HepG2 (cell line): ENCODE results near the gene CELSR2. TPM values are rescaled to one million over a fixed set of nuclear protein-coding genes. Genes with fewer than 3 reads are reported as not detected.
A peak's percentile ranks its signal among the peaks of the same experiment; 100 is the strongest.

ENCODE experiments used
- AGO2 ChIP-seq: fragments of 200-400 bp; formaldehyde crosslinking; optimal IDR thresholded peaks from 2 replicates; pipeline ENCODE3; 2017; ENCODE audit warnings: mild to moderate bottlenecking, low read depth, low read length, moderate library complexity
- AKAP8 ChIP-seq: sonication (generic); formaldehyde crosslinking; IDR thresholded peaks from 2 replicates; pipeline ENCODE4 v1.5.1; 2020; ENCODE audit warnings: mild to moderate bottlenecking, missing genetic modification reagents
- ATF2 ChIP-seq: sonication (generic); formaldehyde crosslinking; IDR thresholded peaks from 2 replicates; pipeline ENCODE4 v1.4.0; 2020; ENCODE audit warnings: missing genetic modification reagents
- ATF7 ChIP-seq, 2 experiments: fragments of 450-650 bp in 1 of 2; sonication (generic) in 1 of 2; formaldehyde crosslinking in 1 of 2; IDR thresholded peaks; 2 replicates each; pipeline versions ENCODE4 v1.4.0 to v1.6.1; 2016 to 2020; ENCODE audit warnings: antibody characterized with exemption in 1 of 2, mild to moderate bottlenecking in 1 of 2, missing genetic modification reagents in 1 of 2
- BRD4 ChIP-seq: sonication (generic); formaldehyde crosslinking; IDR thresholded peaks from 2 replicates; pipeline ENCODE4 v1.4.0; 2020; ENCODE audit warnings: missing genetic modification reagents
- CC2D1A ChIP-seq: sonication (generic); formaldehyde crosslinking; IDR thresholded peaks from 2 replicates; pipeline ENCODE4 v1.8.1; 2023; ENCODE audit warnings: mild to moderate bottlenecking, missing genetic modification reagents
- DMTF1 ChIP-seq: sonication (generic); formaldehyde crosslinking; IDR thresholded peaks from 2 replicates; pipeline ENCODE4 v1.4.0; 2020; ENCODE audit warnings: mild to moderate bottlenecking, missing genetic modification reagents
- FOXM1 ChIP-seq: sonication (generic); formaldehyde crosslinking; IDR thresholded peaks from 2 replicates; pipeline ENCODE4 v1.5.0; 2020; ENCODE audit warnings: missing genetic modification reagents
- GPBP1L1 ChIP-seq: sonication (generic); formaldehyde crosslinking; IDR thresholded peaks from 2 replicates; pipeline ENCODE4 v1.5.0; 2020; ENCODE audit warnings: mild to moderate bottlenecking, missing genetic modification reagents
- HINFP ChIP-seq: sonication (generic); formaldehyde crosslinking; IDR thresholded peaks from 2 replicates; pipeline ENCODE4 v1.4.0; 2020; ENCODE audit warnings: low read depth, mild to moderate bottlenecking, missing genetic modification reagents
- KMT2B ChIP-seq: IDR thresholded peaks from 2 replicates; pipeline ENCODE4 v1.6.1; 2016; ENCODE audit warnings: missing genetic modification reagents, missing compliant biosample characterization
- MAZ ChIP-seq, 2 experiments: sonication (generic) in 1 of 2; formaldehyde crosslinking in 1 of 2; IDR thresholded peaks; 2 replicates each; pipeline versions ENCODE4 v1.5.0 to v1.6.1; 2012 to 2020; ENCODE audit warnings: low read depth in 2 of 2, mild to moderate bottlenecking in 2 of 2, borderline replicate concordance in 1 of 2, improper control_type of control experiment in 1 of 2, low read length in 1 of 2, missing genetic modification reagents in 1 of 2, moderate library complexity in 1 of 2
- MLLT10 ChIP-seq: sonication (generic); formaldehyde crosslinking; IDR thresholded peaks from 2 replicates; pipeline ENCODE4 v1.4.0; 2020; ENCODE audit warnings: missing genetic modification reagents
- SIN3A ChIP-seq: IDR thresholded peaks from 2 replicates; pipeline ENCODE4 v1.6.1; 2011; ENCODE audit warnings: low read depth, mild to moderate bottlenecking, control low read depth, low read length, borderline replicate concordance
- TAF1 ChIP-seq: sonication (generic); formaldehyde crosslinking; IDR thresholded peaks from 2 replicates; pipeline ENCODE4 v1.4.0; 2020; ENCODE audit warnings: missing genetic modification reagents
- TOPORS ChIP-seq: sonication (generic); formaldehyde crosslinking; IDR thresholded peaks from 2 replicates; pipeline ENCODE4 v1.8.0; 2023; ENCODE audit warnings: mild to moderate bottlenecking, missing genetic modification reagents
- XBP1 ChIP-seq: sonication (generic); formaldehyde crosslinking; IDR thresholded peaks from 2 replicates; pipeline ENCODE4 v1.5.0; 2020; ENCODE audit warnings: missing genetic modification reagents
- ZNF232 ChIP-seq: sonication (generic); formaldehyde crosslinking; IDR thresholded peaks from 2 replicates; pipeline ENCODE4 v1.4.0; 2020; ENCODE audit warnings: missing genetic modification reagents, borderline replicate concordance
- ZSCAN21 ChIP-seq: sonication (generic); formaldehyde crosslinking; IDR thresholded peaks from 2 replicates; pipeline ENCODE4 v1.8.0; 2022; ENCODE audit warnings: mild to moderate bottlenecking, missing genetic modification reagents, moderate library complexity, borderline replicate concordance
- polyA plus RNA-seq, 8 experiments: library from polyadenylated mRNA; depleted of rRNA in 3 of 8; stranded (reverse) in 7 of 8; unstranded in 1 of 8; fragments of >200 nt; fragmentation: Illumina TruSeq in 4 of 8; extraction: Trizol in 4 of 8; gene quantifications; 2 replicates each; pipeline versions ENCODE4 v1.2.1 to v1.2.3, GENCODE V29; 2011 to 2016; ENCODE audit warnings: low read depth in 4 of 8, missing spikeins in 1 of 8, mixed read lengths in 1 of 8; ENCODE audit not compliant: insufficient read depth in 1 of 8
- total RNA-seq, 5 experiments: library from RNA; depleted of rRNA; stranded (reverse); fragments of >200 nt; fragmentation: Illumina TruSeq; extraction: Trizol; gene quantifications; 2 replicates each; pipeline ENCODE4 v1.2.3, GENCODE V29; 2016; ENCODE audit warnings: low read depth in 1 of 5
- TF ChIP-seq, protein P1 (sequence below): sonication (generic); formaldehyde crosslinking; IDR thresholded peaks from 2 replicates; pipeline ENCODE4 v1.8.0; 2022; ENCODE audit warnings: low read depth, missing genetic modification reagents

The CELSR2 gene
- total and polyA plus RNA-seq, 2 of the 13 experiments (the other 11 are each of a cell fraction or from before 2014, with no cell fraction given): 4.0 to 6.6 TPM

- no peak for TF ChIP-seq GPBP1L1 (CRISPR knock-in tag)
- TF ChIP-seq ATF7 (IDR thresholded peaks at IDR 0.05): no peak
- TF ChIP-seq ATF7 (CRISPR knock-in tag; IDR thresholded peaks at IDR 0.05): no peak
- TF ChIP-seq ZSCAN21 (CRISPR knock-in tag): peak; percentile 67; the same call in 1 of the 2 replicates
- TF ChIP-seq KMT2B: no peak
- no peak for TF ChIP-seq CC2D1A (CRISPR knock-in tag)
- no peak for TF ChIP-seq MLLT10 (CRISPR knock-in tag)
- 0 out of 2 replicates have a peak, but pooled peaks have one; percentile 30 for TF ChIP-seq BRD4
- peak; percentile 61; the same call in 1 of the 2 replicates for TF ChIP-seq ZNF232
- no peak for TF ChIP-seq FOXM1 (CRISPR knock-in tag)
- no peak for TF ChIP-seq ATF2 (CRISPR knock-in tag)
- TF ChIP-seq XBP1 (CRISPR knock-in tag): no peak
- no peak for TF ChIP-seq DMTF1
- 0 out of 2 replicates have a peak, but pooled peaks have one; percentile 27 for TF ChIP-seq AKAP8 (CRISPR knock-in tag)
- no peak for TF ChIP-seq HINFP (CRISPR knock-in tag)
- TF ChIP-seq TOPORS: no peak
- TF ChIP-seq MAZ (IDR thresholded peaks at IDR 0.05; ENCODE audit: borderline replicate concordance, low read depth, low read length): no peak; the same call in 1 of the 2 replicates
- TF ChIP-seq MAZ (CRISPR knock-in tag; IDR thresholded peaks at IDR 0.05; ENCODE audit: low read depth): no peak
- TF ChIP-seq AGO2: peak; percentile 49
- peak; percentile 77 for TF ChIP-seq TAF1 (CRISPR knock-in tag)
- peak; percentile 34; the same call in 1 of the 2 replicates for TF ChIP-seq SIN3A
- TF ChIP-seq, protein P1, sequence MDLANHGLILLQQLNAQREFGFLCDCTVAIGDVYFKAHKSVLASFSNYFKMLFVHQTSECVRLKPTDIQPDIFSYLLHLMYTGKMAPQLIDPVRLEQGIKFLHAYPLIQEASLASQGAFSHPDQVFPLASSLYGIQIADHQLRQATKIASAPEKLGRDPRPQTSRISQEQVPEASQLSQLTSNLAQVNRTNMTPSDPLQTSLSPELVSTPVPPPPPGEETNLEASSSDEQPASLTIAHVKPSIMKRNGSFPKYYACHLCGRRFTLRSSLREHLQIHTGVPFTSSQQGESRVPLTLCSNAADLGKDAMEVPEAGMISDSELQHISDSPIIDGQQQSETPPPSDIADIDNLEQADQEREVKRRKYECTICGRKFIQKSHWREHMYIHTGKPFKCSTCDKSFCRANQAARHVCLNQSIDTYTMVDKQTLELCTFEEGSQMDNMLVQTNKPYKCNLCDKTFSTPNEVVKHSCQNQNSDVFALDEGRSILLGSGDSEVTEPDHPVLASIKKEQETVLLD (CRISPR knock-in tag): no peak
These were observed 35.3 kb upstream of the CELSR2 start, which contains the start of gene SARS1 (continued) for GRCh38 chr1:109213824-109214693.
